GM13977 (cell line): ENCODE measurements around the gene CACNA1C.
A peak's percentile ranks its signal among the peaks of the same experiment; 100 is the strongest.

ENCODE experiments used
- DNase-seq: peaks from one replicate; pipeline ENCODE4 v3.0.0; 2012; ENCODE audit warnings: low spot score
- in situ Hi-C: fragments of 300-500 bp; cut with MboI; formaldehyde crosslinking; loops from one replicate; pipeline ENCODE4 v1.12.0; 2022; ENCODE audit warnings: low sequenced_read_pairs, low pct_unique_long_range_greater_than_20kb, mixed read lengths, inconsistent platforms; ENCODE audit not compliant: unreplicated experiment
- TF ChIP-seq, protein P1 (sequence below): IDR thresholded peaks from 2 replicates; pipeline ENCODE4 v1.5.1; 2012; ENCODE audit warnings: mild to moderate bottlenecking, control low read depth; ENCODE audit not compliant: insufficient read depth; ENCODE audit errors: extremely low read depth, missing control alignments

The CACNA1C gene

DNA sequence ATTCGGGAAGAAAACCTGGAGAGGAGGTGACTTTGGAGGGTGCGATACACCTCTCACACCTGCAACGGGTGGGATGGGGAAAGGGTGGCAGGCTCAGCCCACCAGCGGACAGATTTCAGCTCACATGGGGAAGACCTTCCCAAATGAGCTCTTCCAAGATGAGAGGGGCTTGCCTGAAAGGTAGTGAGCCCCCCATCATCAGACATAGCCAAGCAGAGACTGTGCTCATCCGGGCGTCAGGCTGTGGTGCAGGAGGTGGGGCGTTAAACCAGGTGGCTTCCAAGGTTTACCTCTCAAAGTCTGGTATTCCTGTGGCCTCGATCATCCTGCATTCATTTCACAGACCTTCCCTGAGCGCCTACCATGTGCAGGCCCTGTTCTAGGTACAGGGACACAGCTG is 636.6 kb downstream of the CACNA1C start:
- no peak for DNase-seq
- in situ Hi-C loops = no loop called here

DNA sequence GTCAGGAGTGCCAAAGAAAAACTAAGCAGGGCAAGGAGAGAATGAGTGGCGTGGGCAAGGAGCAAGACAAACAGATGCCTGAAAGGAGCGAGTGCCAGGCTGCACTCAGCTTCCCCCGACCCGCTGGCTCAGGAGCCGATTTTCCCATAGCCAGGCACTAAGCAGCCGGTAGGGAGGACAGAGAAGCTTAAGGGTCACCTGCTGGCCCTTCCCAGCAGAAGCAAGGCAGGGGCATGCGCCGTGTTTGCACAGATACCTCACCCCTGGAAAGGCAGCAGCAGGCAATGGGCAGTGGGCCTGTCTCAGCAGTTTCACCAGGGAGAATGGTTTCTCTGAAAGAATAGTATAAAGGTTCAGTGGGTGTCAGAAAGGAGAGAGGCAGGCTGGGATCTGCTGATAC is 637.1 kb downstream of the CACNA1C start:
- TF ChIP-seq, protein P1, sequence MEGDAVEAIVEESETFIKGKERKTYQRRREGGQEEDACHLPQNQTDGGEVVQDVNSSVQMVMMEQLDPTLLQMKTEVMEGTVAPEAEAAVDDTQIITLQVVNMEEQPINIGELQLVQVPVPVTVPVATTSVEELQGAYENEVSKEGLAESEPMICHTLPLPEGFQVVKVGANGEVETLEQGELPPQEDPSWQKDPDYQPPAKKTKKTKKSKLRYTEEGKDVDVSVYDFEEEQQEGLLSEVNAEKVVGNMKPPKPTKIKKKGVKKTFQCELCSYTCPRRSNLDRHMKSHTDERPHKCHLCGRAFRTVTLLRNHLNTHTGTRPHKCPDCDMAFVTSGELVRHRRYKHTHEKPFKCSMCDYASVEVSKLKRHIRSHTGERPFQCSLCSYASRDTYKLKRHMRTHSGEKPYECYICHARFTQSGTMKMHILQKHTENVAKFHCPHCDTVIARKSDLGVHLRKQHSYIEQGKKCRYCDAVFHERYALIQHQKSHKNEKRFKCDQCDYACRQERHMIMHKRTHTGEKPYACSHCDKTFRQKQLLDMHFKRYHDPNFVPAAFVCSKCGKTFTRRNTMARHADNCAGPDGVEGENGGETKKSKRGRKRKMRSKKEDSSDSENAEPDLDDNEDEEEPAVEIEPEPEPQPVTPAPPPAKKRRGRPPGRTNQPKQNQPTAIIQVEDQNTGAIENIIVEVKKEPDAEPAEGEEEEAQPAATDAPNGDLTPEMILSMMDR = no peak
- no peak for DNase-seq
- in situ Hi-C loops = no loop called here

More for the DNA sequence above, 636.6 kb downstream of the CACNA1C start:
- TF ChIP-seq, protein P1 = no peak

DNA sequence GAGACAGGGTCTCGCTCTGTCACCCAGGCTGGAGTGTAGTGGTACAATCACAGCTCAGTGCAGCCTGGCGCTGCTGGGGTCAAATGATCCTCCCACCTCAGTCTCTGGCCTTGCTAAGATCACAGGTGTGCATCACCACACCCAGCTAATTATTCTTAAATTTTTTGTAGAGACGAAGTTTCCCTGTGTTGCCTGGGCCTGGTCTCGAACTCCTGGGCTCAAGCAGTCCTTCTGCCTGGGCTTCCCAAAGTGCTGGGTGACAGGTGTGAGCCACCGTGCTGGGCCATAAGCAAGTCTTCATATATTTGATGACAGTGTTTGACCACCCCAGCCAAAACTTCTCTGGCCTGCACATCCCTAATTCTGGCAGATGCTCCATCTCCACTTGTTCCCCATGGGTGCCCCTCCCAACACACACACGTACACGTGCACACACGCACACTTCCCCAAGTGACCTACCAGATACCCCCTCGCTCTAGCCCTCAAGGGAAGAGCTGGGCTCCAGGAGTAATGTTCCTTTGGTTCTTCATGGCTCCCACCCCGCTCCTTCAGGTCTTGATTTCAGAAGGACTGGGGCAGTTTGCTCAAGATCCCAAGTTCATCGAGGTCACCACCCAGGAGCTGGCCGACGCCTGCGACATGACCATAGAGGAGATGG is 637.7 kb downstream of the CACNA1C start:
- DNase-seq = no peak
- in situ Hi-C loops = no loop called here
- TF ChIP-seq, protein P1 = no peak

DNA sequence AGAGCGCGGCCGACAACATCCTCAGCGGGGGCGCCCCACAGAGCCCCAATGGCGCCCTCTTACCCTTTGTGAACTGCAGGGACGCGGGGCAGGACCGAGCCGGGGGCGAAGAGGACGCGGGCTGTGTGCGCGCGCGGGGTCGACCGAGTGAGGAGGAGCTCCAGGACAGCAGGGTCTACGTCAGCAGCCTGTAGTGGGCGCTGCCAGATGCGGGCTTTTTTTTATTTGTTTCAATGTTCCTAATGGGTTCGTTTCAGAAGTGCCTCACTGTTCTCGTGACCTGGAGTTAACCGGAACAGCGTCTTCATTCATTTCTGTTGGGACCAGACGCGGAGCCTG is 638.2 kb downstream of the CACNA1C start:
- TF ChIP-seq, protein P1 = no peak
- no peak for DNase-seq
- in situ Hi-C loops = no loop called here

DNA sequence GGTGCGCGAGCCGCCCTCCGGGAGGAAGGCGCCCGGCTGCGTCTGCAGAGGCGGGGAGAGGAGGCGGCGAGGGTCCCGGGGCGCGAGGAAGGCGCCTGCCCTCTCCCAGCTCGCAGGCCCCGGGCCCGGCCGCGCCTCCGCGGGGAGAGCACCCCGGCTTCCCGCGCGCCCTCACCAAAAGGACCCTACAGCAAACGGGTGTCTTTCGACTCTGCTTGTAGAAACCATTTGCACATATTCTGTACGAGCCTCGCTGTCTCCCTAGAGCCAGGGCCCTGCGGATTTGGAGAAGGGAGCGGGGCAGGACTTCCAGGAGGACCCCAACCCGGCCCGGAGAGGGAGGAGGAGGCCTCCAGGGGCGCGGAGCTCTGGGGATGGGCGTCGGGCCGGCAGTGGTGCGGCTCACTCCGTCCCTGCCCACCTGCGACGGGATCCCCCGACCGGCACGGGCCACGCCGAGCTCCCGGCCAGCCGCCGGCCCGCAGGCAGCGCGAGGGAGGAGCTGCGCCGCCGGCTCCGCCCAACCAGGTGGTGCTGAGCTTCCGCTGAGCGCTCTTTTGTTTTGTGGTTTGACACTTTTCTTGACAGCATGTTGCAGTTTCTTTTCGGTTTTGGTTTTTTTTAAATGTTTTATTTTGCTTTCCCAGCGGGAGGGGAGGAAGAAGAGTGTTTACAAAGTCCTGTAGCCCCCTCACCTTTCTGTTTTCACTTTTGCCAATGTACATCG is 638.7 kb downstream of the CACNA1C start:
- in situ Hi-C loops = no loop called here
- peak; percentile 77 for DNase-seq
- TF ChIP-seq, protein P1 = no peak

DNA sequence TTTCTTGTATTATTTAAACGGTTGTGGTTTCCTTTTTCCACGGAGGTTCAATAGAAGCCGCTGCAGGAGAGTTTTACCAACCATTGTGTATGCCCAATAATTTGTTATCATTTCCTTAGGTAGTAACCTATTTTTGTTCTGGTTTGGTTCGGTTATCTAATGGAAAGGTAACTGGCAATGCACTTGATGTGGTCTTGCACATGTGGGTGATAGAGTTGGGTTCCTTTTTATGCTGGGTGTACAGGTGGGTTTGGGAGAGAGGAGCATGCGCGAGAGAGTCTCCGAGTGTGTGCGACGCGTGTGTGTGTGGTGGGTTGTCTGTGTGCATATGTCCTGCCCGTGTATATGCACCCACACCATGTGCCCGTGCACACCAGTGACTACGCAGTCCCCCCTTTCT is 639.3 kb downstream of the CACNA1C start:
- TF ChIP-seq, protein P1 = no peak
- in situ Hi-C loops = no loop called here
- DNase-seq = peak; percentile 9
